Measurements from ENCODE around the gene IQSEC3. TPM values are rescaled to one million over a fixed set of nuclear protein-coding genes. Genes with fewer than 3 reads are reported as not detected.
"Not testable (repeated sequence)": the region's sequence is repeated elsewhere in the genome, so short reads cannot be mapped to it uniquely, and the experiment has no call there.

Gene IQSEC3
- polyA plus RNA-seq (2013, experiment 1 of 2), result 3.1 TPM
- 3.7 TPM for polyA plus RNA-seq (2013, experiment 2 of 2)

GRCh38 chr12:66428-66781, at the start of gene IQSEC3:
Gene IQSEC3 (plus strand): TSS chr12:66767. CDS start chr12:66883, 116 bp downstream.
- H3K27me3 ChIP-seq (ENCODE audit: control insufficient read depth in 3 of 3, insufficient read depth in 3 of 3, low read depth in 1 of 3, low read length in 3 of 3), result peaks cover 2 to 12% (median 6%) of the 10 kb centered on the region in 3 experiments
- no CpG with 5 or more reads among the region's 27 CpGs for WGBS, 2 donors (ENCODE audit: extremely low coverage in 2 of 2, insufficient read length in 2 of 2, insufficient replicate concordance in 1 of 2)
- not testable (repeated sequence) for H3K23ac ChIP-seq (ENCODE audit: low read depth, low read length, poor library complexity); H4K91ac ChIP-seq (ENCODE audit: low read depth, low read length, poor library complexity); H2BK12ac ChIP-seq (ENCODE audit: low read length); H3K36me3 ChIP-seq (replicated peaks in 1 of 2; ENCODE audit: control insufficient read depth in 2 of 2, insufficient read depth in 2 of 2, low read length in 2 of 2); H3K4ac ChIP-seq (ENCODE audit: low read length); DNase-seq (ENCODE audit: low spot score); H2BK15ac ChIP-seq (ENCODE audit: low read length); H4K8ac ChIP-seq (ENCODE audit: low read depth, low read length); H3K79me1 ChIP-seq (ENCODE audit: low read depth, low read length); H3K9ac ChIP-seq (ENCODE audit: low read depth, low read length, poor library complexity); H2BK5ac ChIP-seq (ENCODE audit: low read length); H2BK120ac ChIP-seq (ENCODE audit: low read depth, low read length); H3K4me1 ChIP-seq (ENCODE audit: control insufficient read depth in 2 of 2, insufficient read depth in 1 of 2, low read depth in 1 of 2, low read length in 2 of 2); H3K27ac ChIP-seq (replicated peaks; ENCODE audit: low read length); H3K9me3 ChIP-seq (replicated peaks in 1 of 2; ENCODE audit: control insufficient read depth in 2 of 2, insufficient read depth in 1 of 2, low read depth in 1 of 2, low read length in 2 of 2); H3K18ac ChIP-seq (ENCODE audit: low read length); H2AK5ac ChIP-seq (ENCODE audit: low read depth, low read length); H3K14ac ChIP-seq (ENCODE audit: low read length)
- peak within 1 kb of the TSS; percentile 62 for H3K4me2 ChIP-seq (ENCODE audit: insufficient read depth, low read length, poor library complexity, severe bottlenecking)
- H2AFZ ChIP-seq (ENCODE audit: low read length), result peak within 1 kb of the TSS; percentile 71
- peak within 1 kb of the TSS in 1 of 2 donors; percentile 74 for H3K4me3 ChIP-seq (ENCODE audit: low read length in 2 of 2)

GRCh38 chr12:17370-18340, 48.9 kb upstream of the IQSEC3 start:
- H2BK5ac ChIP-seq (ENCODE audit: low read length); H3K4me2 ChIP-seq (ENCODE audit: insufficient read depth, low read length, poor library complexity, severe bottlenecking); H3K18ac ChIP-seq (ENCODE audit: low read length); H3K79me1 ChIP-seq (ENCODE audit: low read depth, low read length); H2AFZ ChIP-seq (ENCODE audit: low read length); H2BK120ac ChIP-seq (ENCODE audit: low read depth, low read length); H3K4me1 ChIP-seq (ENCODE audit: control insufficient read depth in 2 of 2, insufficient read depth in 1 of 2, low read depth in 1 of 2, low read length in 2 of 2); H2BK15ac ChIP-seq (ENCODE audit: low read length); DNase-seq (ENCODE audit: low spot score); H3K27me3 ChIP-seq (ENCODE audit: control insufficient read depth in 3 of 3, insufficient read depth in 3 of 3, low read depth in 1 of 3, low read length in 3 of 3); H3K9me3 ChIP-seq (replicated peaks in 1 of 2; ENCODE audit: control insufficient read depth in 2 of 2, insufficient read depth in 1 of 2, low read depth in 1 of 2, low read length in 2 of 2); H2AK5ac ChIP-seq (ENCODE audit: low read depth, low read length); H2BK12ac ChIP-seq (ENCODE audit: low read length); H3K4me3 ChIP-seq (ENCODE audit: low read length in 2 of 2); H4K8ac ChIP-seq (ENCODE audit: low read depth, low read length); H3K23ac ChIP-seq (ENCODE audit: low read depth, low read length, poor library complexity); H3K4ac ChIP-seq (ENCODE audit: low read length); H3K27ac ChIP-seq (replicated peaks; ENCODE audit: low read length); H3K14ac ChIP-seq (ENCODE audit: low read length); H4K91ac ChIP-seq (ENCODE audit: low read depth, low read length, poor library complexity); H3K9ac ChIP-seq (ENCODE audit: low read depth, low read length, poor library complexity): not testable (repeated sequence)
- WGBS, 2 donors (ENCODE audit: extremely low coverage in 2 of 2, insufficient read length in 2 of 2, insufficient replicate concordance in 1 of 2), result no CpG with 5 or more reads among the region's 23 CpGs
- peaks cover 15 to 26% of the 10 kb centered on the region in 2 donors for H3K36me3 ChIP-seq (replicated peaks in 1 of 2; ENCODE audit: control insufficient read depth in 2 of 2, insufficient read depth in 2 of 2, low read length in 2 of 2)

GRCh38 chr12:18821-19567, 47.6 kb upstream of the IQSEC3 start:
- H2BK5ac ChIP-seq (ENCODE audit: low read length); H3K27ac ChIP-seq (replicated peaks; ENCODE audit: low read length); H2AK5ac ChIP-seq (ENCODE audit: low read depth, low read length); H2BK15ac ChIP-seq (ENCODE audit: low read length); H3K79me1 ChIP-seq (ENCODE audit: low read depth, low read length); H3K4ac ChIP-seq (ENCODE audit: low read length); H3K18ac ChIP-seq (ENCODE audit: low read length); H3K27me3 ChIP-seq (ENCODE audit: control insufficient read depth in 3 of 3, insufficient read depth in 3 of 3, low read depth in 1 of 3, low read length in 3 of 3); H3K14ac ChIP-seq (ENCODE audit: low read length); H4K8ac ChIP-seq (ENCODE audit: low read depth, low read length); DNase-seq (ENCODE audit: low spot score); H2AFZ ChIP-seq (ENCODE audit: low read length); H2BK120ac ChIP-seq (ENCODE audit: low read depth, low read length); H3K9ac ChIP-seq (ENCODE audit: low read depth, low read length, poor library complexity); H3K4me3 ChIP-seq (ENCODE audit: low read length in 2 of 2); H3K4me2 ChIP-seq (ENCODE audit: insufficient read depth, low read length, poor library complexity, severe bottlenecking); H3K9me3 ChIP-seq (replicated peaks in 1 of 2; ENCODE audit: control insufficient read depth in 2 of 2, insufficient read depth in 1 of 2, low read depth in 1 of 2, low read length in 2 of 2); H2BK12ac ChIP-seq (ENCODE audit: low read length); H3K23ac ChIP-seq (ENCODE audit: low read depth, low read length, poor library complexity); H4K91ac ChIP-seq (ENCODE audit: low read depth, low read length, poor library complexity); H3K4me1 ChIP-seq (ENCODE audit: control insufficient read depth in 2 of 2, insufficient read depth in 1 of 2, low read depth in 1 of 2, low read length in 2 of 2): not testable (repeated sequence)
- peaks cover 15 to 29% of the 10 kb centered on the region in 2 donors for H3K36me3 ChIP-seq (replicated peaks in 1 of 2; ENCODE audit: control insufficient read depth in 2 of 2, insufficient read depth in 2 of 2, low read length in 2 of 2)
- no CpG with 5 or more reads among the region's 26 CpGs for WGBS, 2 donors (ENCODE audit: extremely low coverage in 2 of 2, insufficient read length in 2 of 2, insufficient replicate concordance in 1 of 2)

DNA sequence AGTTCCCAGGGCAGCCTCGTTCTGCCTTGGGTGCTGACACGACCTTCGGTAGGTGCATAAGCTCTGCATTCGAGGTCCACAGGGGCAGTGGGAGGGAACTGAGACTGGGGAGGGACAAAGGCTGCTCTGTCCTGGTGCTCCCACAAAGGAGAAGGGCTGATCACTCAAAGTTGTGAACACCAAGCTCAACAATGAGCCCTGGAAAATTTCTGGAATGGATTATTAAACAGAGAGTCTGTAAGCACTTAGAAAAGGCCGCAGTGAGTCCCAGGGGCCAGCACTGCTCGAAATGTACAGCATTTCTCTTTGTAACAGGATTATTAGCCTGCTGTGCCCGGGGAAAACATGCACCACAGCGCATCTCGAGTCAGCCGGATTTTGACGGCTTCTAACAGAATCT, 46.7 kb upstream of the IQSEC3 start:
- not testable (repeated sequence) for H2BK5ac ChIP-seq (ENCODE audit: low read length); H2AFZ ChIP-seq (ENCODE audit: low read length); H3K23ac ChIP-seq (ENCODE audit: low read depth, low read length, poor library complexity); DNase-seq (ENCODE audit: low spot score); H3K9ac ChIP-seq (ENCODE audit: low read depth, low read length, poor library complexity); H3K18ac ChIP-seq (ENCODE audit: low read length); H3K4me1 ChIP-seq (ENCODE audit: control insufficient read depth in 2 of 2, insufficient read depth in 1 of 2, low read depth in 1 of 2, low read length in 2 of 2); H3K4me2 ChIP-seq (ENCODE audit: insufficient read depth, low read length, poor library complexity, severe bottlenecking); H3K4ac ChIP-seq (ENCODE audit: low read length); H3K27me3 ChIP-seq (ENCODE audit: control insufficient read depth in 3 of 3, insufficient read depth in 3 of 3, low read depth in 1 of 3, low read length in 3 of 3); H2BK12ac ChIP-seq (ENCODE audit: low read length); H3K14ac ChIP-seq (ENCODE audit: low read length); H2BK15ac ChIP-seq (ENCODE audit: low read length); H3K27ac ChIP-seq (replicated peaks; ENCODE audit: low read length); H4K91ac ChIP-seq (ENCODE audit: low read depth, low read length, poor library complexity); H3K9me3 ChIP-seq (replicated peaks in 1 of 2; ENCODE audit: control insufficient read depth in 2 of 2, insufficient read depth in 1 of 2, low read depth in 1 of 2, low read length in 2 of 2); H3K79me1 ChIP-seq (ENCODE audit: low read depth, low read length); H4K8ac ChIP-seq (ENCODE audit: low read depth, low read length); H3K4me3 ChIP-seq (ENCODE audit: low read length in 2 of 2); H2BK120ac ChIP-seq (ENCODE audit: low read depth, low read length); H2AK5ac ChIP-seq (ENCODE audit: low read depth, low read length)
- H3K36me3 ChIP-seq (replicated peaks in 1 of 2; ENCODE audit: control insufficient read depth in 2 of 2, insufficient read depth in 2 of 2, low read length in 2 of 2), result peaks cover 15 to 29% of the 10 kb centered on the region in 2 donors
- WGBS, 2 donors (ENCODE audit: extremely low coverage in 2 of 2, insufficient read length in 2 of 2, insufficient replicate concordance in 1 of 2), result no CpG with 5 or more reads among the region's 11 CpGs

All from neuronal stem cell (in vitro differentiated cells).